Right cardiac atrium (tissue), 5 donors: ENCODE results near the gene DTYMK. TPM values are rescaled to one million over a fixed set of nuclear protein-coding genes. Genes with fewer than 3 reads are reported as not detected.

ENCODE experiments used
- ATAC-seq, 2 donors: fragments of 200-7000 bp; cut with Tn5 transposase; one replicate each; pipeline versions ENCODE4 v1.8.0 to v1.9.1; 2020; ENCODE audit warnings: moderate library complexity in 2 of 2, mild to moderate bottlenecking in 1 of 2
- DNase-seq, 3 donors: peaks; one replicate each; pipeline ENCODE4 v3.0.0-alpha.2; 2020
- H3K27ac ChIP-seq: one replicate; pipeline ENCODE4 v1.5.1; 2013; ENCODE audit warnings: mild to moderate bottlenecking, low read length, control low read depth, moderate library complexity
- H3K27me3 ChIP-seq: one replicate; pipeline ENCODE4 v1.6.1; 2013; ENCODE audit not compliant: control insufficient read depth, insufficient read depth
- H3K4me1 ChIP-seq: one replicate; pipeline ENCODE4 v1.6.1; 2013; ENCODE audit warnings: low read length; ENCODE audit not compliant: control insufficient read depth, insufficient read depth
- H3K4me3 ChIP-seq: one replicate; pipeline ENCODE4 v1.5.1; 2013; ENCODE audit warnings: low read length, control low read depth
- H3K9me3 ChIP-seq: one replicate; pipeline ENCODE4 v1.6.1; 2013; ENCODE audit warnings: low read length; ENCODE audit not compliant: control insufficient read depth
- WGBS: extraction: QIAGEN DNeasy Blood & Tissue Kit; methylation state at CpG from one replicate; pipeline ENCODE4 v1.1.7; 2013; 5-methylcytosine and 5-hydroxymethylcytosine counted together
- intact Hi-C, 4 donors: fragments of 100-400 bp; cut with DNase I; formaldehyde crosslinking; loops; one replicate each; pipeline versions ENCODE4 v1.11.0 to v1.14.0; 2022 to 2023
- polyA plus RNA-seq: library from polyadenylated mRNA; stranded (reverse); fragments of 200-250 nt; gene quantifications from one replicate; pipeline ENCODE4 v1.2.3, GENCODE V29; 2013
- total RNA-seq, 4 donors: library from RNA; stranded (reverse); fragmentation: NEBNext Ultra II Directional; extraction: Animal tissue kit (Norgen Biotek cat#: 25700); gene quantifications; one replicate each; pipeline ENCODE4 v1.2.1, GENCODE V29; 2021
- donor health status: healthy with polysubstance abuse.
- donor health status: DM: no; HTN: yes; CAD: no.
- donor health status: DM: no; HTN: no; CAD: no.
- donor health status: DM: no; HTN: yes; CAD: no; lungs with severe emphysema.
- donor health status: DM: yes; HTN: yes; CAD: no.

DTYMK gene
- total and polyA plus RNA-seq, 5 donors = 7.3 to 11.4 (median 9.6) TPM

- ATAC-seq (no peak), DNase-seq (no peak)
- Histone ChIP-seq H3K27me3 (no peaks in the 10 kb centered on the region), H3K27ac (no peak overlapping the region), H3K4me1 (peaks cover 2% of the 10 kb centered on the region), H3K4me3 (no peak overlapping the region), H3K9me3 (no peaks in the 10 kb centered on the region)
- intact Hi-C loops = no loop called here
- WGBS = 98% methylated on average over 6 of the region's 6 CpGs
Measured at GRCh38 chr2:241706537-241706936, 19.9 kb upstream of the DTYMK start.

- H3K9me3 ChIP-seq = no peaks in the 10 kb centered on the region
- ATAC-seq (peak in 1 of 2 donors; percentile 6), DNase-seq (peak in 1 of 3 donors; percentile 80)
- peaks cover 2% of the 10 kb centered on the region for H3K4me1 ChIP-seq
- H3K27ac ChIP-seq = no peak overlapping the region
- intact Hi-C loops = no loop called here
- H3K27me3 ChIP-seq = no peaks in the 10 kb centered on the region
- H3K4me3 ChIP-seq = peak overlapping the region; percentile 98
- WGBS = 39% methylated on average over 11 of the region's 11 CpGs
Measured at GRCh38 chr2:241703032-241703604, 16.5 kb upstream of the DTYMK start.

- peaks cover 2% of the 10 kb centered on the region for H3K4me1 ChIP-seq
- H3K27me3 ChIP-seq = no peaks in the 10 kb centered on the region
- DNase-seq = peak; percentile 84 to 94 (median 92)
- peak overlapping the region; percentile 92 for H3K27ac ChIP-seq
- peak overlapping the region; percentile 98 for H3K4me3 ChIP-seq
- intact Hi-C loops = no loop called here
- no peaks in the 10 kb centered on the region for H3K9me3 ChIP-seq
- ATAC-seq = peak; percentile 91 to 92
- WGBS = 1% methylated on average over 97 of the region's 98 CpGs
Measured at GRCh38 chr2:241702155-241703031, 15.8 kb upstream of the DTYMK start.

GRCh38 chr2:241701399-241702154 lies 15.0 kb upstream of the DTYMK start, which contains the start of gene ING5:
Gene ING5 (plus strand): TSS chr2:241702039. CDS start chr2:241702066, 27 bp downstream.
- Histone ChIP-seq H3K27me3 (no peaks in the 10 kb centered on the region), H3K9me3 (no peaks in the 10 kb centered on the region), H3K4me1 (peaks cover 2% of the 10 kb centered on the region), H3K27ac (peak within 1 kb of the TSS; percentile 97), H3K4me3 (peak within 1 kb of the TSS; percentile 98)
- DNase-seq (peak; percentile 98 to 100 (median 99)), ATAC-seq (peak; percentile 88 to 91)
- intact Hi-C loops = no loop called here
- under 1% methylated on average over 96 of the region's 96 CpGs for WGBS

- ATAC-seq (no peak), DNase-seq (no peak)
- H3K9me3 ChIP-seq = no peaks in the 10 kb centered on the region
- peak overlapping the region; percentile 98 for H3K4me3 ChIP-seq
- H3K27me3 ChIP-seq = no peaks in the 10 kb centered on the region
- peaks cover 2% of the 10 kb centered on the region for H3K4me1 ChIP-seq
- intact Hi-C loops = no loop called here
- WGBS = 5% methylated on average over 17 of the region's 17 CpGs
- H3K27ac ChIP-seq = no peak overlapping the region
Measured at GRCh38 chr2:241701149-241701398, 14.5 kb upstream of the DTYMK start.

GRCh38 chr2:241695651-241696050 lies 9.0 kb upstream of the DTYMK start:
- H3K9me3 ChIP-seq = no peaks in the 10 kb centered on the region
- H3K27ac ChIP-seq = no peak overlapping the region
- no peaks in the 10 kb centered on the region for H3K4me1 ChIP-seq
- H3K27me3 ChIP-seq = no peaks in the 10 kb centered on the region
- no peak for DNase-seq
- WGBS = 96% methylated on average over 4 of the region's 4 CpGs
- no peak overlapping the region for H3K4me3 ChIP-seq
- no peak for ATAC-seq
- intact Hi-C loops = no loop called here

GRCh38 chr2:241692448-241692847 lies 5.8 kb upstream of the DTYMK start:
- 89% methylated on average over 6 of the region's 6 CpGs for WGBS
- ATAC-seq = no peak
- Histone ChIP-seq H3K9me3 (no peaks in the 10 kb centered on the region), H3K27ac (no peak overlapping the region), H3K4me3 (no peak overlapping the region), H3K4me1 (no peaks in the 10 kb centered on the region), H3K27me3 (no peaks in the 10 kb centered on the region)
- no peak for DNase-seq
- intact Hi-C loops = no loop called here

GRCh38 chr2:241690202-241690717 lies 3.6 kb upstream of the DTYMK start:
- H3K9me3 ChIP-seq = no peaks in the 10 kb centered on the region
- no peak overlapping the region for H3K27ac ChIP-seq
- WGBS = 86% methylated on average over 6 of the region's 6 CpGs
- no peak overlapping the region for H3K4me3 ChIP-seq
- DNase-seq = no peak
- H3K4me1 ChIP-seq = no peaks in the 10 kb centered on the region
- intact Hi-C loops = no loop called here
- no peaks in the 10 kb centered on the region for H3K27me3 ChIP-seq
- ATAC-seq = no peak

GRCh38 chr2:241689306-241689705 lies 2.7 kb upstream of the DTYMK start:
- Histone ChIP-seq H3K9me3 (no peaks in the 10 kb centered on the region), H3K4me3 (no peak overlapping the region), H3K4me1 (no peaks in the 10 kb centered on the region), H3K27ac (no peak overlapping the region), H3K27me3 (no peaks in the 10 kb centered on the region)
- intact Hi-C loops = no loop called here
- no peak for ATAC-seq
- WGBS = 82% methylated on average over 10 of the region's 10 CpGs
- DNase-seq = no peak

- H3K9me3 ChIP-seq = no peaks in the 10 kb centered on the region
- peak overlapping the region; percentile 57 for H3K4me3 ChIP-seq
- H3K27me3 ChIP-seq = no peaks in the 10 kb centered on the region
- DNase-seq = peak in 1 of 3 donors; percentile 63
- intact Hi-C loops = no loop called here
- peak overlapping the region; percentile 9 for H3K27ac ChIP-seq
- no peaks in the 10 kb centered on the region for H3K4me1 ChIP-seq
- ATAC-seq = peak; percentile 4 to 20
- WGBS = under 1% methylated on average over 37 of the region's 37 CpGs
Measured at GRCh38 chr2:241686324-241686649, 328 bp downstream of the DTYMK start.
